Activated CD4-positive, CD25-positive, alpha-beta regulatory T cell treated with anti-CD3 and anti-CD28 coated beads, Interleukin-2, amount 50 U/mL, for 24 hours (primary cell): ENCODE measurements around the gene ARHGAP40.
A peak's percentile ranks its signal among the peaks of the same experiment; 100 is the strongest.

ENCODE experiments used
- ATAC-seq, 2 donors: fragments of 150-1000 bp; cut with Tn5 transposase; one replicate each; pipeline ENCODE4 v1.10.0; 2021; ENCODE audit warnings: mild to moderate bottlenecking in 1 of 2, moderate library complexity in 1 of 2

ARHGAP40 gene

DNA sequence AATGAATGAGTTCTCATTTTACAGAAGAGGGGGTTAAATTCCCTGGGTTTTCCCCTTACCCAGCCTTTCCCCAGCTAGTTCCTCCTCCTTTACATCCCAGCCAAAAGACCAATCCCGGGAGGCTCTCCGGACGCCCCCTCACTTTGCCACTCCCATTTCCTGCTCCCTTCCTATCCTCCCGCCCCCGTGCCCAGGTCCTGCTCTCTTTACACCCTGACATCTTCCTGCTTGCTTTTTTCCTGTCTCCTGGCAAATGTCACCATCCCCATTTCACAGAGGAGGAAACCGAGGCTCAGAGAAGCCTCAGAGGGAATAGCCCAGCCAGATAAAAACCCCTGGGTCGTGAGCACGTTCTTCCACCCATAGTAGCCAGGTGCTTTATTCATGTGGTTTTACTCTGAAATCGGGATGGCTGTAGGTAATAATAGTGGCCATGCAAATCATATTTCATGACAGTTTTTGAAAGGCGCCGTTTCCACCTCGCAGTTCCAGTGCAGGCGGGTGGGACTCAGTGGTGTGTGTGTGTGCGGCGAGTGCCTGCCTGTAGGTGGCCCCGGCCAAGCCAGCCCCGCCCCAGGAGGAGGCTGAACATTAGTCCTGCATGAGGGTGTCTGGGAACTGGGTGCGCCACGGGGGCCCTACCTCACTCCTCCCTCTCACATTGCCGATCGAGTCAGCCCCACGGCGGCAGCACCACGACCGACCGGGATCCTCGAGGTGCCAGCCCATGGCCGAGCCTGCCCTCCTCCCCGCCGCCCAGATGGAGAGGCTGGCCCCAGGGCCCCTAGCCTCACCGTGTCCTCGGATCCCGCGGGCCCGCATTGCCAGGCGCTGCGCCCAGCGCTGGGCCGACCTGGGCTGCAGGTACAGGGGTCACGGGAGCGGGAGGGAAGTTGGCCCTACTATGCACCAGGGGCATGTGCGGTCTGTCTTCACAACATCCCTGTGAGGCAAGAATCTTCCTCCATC is at the start of gene ARHGAP40:
Gene ARHGAP40, plus strand, starts transcription at position 594 of the 969 bp plus-strand sequence.
- ATAC-seq, result peak; percentile 58 to 66

- ATAC-seq, result no peak
These were observed 46.6 kb upstream of the ARHGAP40 start for GRCh38 chr20:38554986-38555385.

DNA sequence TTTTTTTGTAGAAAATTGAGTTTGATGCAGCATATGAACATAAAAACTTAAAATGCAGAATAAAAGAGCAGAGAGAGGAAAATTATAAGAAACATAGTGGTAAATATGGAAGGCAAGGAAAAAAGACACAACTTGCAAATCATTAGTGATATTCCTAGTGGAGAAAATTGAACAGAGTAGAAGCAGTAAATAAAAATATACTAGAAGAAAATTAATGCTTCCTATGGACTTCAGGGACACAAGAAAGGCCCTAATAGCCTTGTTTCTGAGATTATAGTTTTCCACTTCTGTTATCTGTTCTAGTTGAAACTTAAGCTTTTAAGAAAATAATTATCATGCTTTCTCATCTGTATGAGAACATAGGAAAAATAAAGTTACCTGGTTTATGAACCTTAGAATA is 46.2 kb upstream of the ARHGAP40 start:
- ATAC-seq, result no peak

- ATAC-seq, result peak in 1 of 2 donors; percentile 69
These were observed 44.4 kb upstream of the ARHGAP40 start for GRCh38 chr20:38557174-38557573.

DNA sequence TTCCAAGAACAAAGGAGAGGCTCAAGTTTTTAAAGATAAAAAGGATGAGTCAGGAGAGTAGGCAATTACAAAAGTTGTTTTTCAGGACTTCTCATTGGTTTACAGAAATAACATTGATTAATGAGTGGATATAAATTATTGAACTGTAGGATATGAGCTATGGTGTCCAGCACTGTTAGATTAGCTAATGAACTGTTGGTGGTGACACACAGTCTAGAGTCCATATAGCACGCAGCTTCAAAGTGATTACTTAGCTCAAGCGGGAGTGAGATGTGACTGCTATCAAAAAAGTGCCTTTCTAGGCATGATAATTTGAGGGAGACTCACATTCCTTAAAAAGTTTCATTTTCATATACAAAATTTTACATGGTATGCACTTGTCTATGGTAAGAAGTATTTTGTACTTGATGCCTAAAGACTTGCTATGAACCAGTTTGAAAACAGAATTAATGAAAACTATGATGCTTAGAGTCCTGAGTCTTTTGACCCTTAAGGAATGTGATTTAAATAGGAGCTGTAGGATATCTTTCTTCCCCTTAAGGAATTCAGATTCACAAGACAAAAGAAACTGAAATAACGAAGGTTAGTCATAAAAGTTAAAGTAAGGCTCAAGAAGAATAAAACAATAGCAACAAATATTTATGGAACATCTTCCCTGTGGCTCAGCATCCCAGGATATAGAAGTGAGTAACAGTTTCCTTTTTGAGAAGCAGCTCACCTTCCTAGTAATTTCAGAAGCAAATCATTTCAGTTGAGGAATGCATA is 42.8 kb upstream of the ARHGAP40 start:
- ATAC-seq, result no peak

DNA sequence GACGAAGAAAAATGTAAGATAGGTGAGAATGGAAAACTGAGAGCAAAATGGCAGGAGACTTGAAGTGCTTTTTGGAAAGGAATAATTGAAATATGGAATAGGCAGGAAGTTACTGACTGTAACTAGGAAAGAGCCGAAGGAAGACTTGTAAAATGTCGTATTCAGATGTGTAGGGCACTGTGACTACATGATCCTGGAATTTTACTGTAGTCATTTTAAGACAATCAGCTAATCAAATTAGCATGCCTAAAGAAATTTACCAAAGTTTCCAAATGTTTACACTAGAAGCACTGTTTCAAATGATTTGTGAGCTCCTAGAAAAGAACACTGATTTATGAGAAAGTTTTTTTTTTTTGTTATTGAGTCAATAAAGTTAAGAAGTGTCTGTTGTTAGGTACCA is 41.8 kb upstream of the ARHGAP40 start:
- no peak for ATAC-seq

GRCh38 chr20:38563802-38564431 is 37.7 kb upstream of the ARHGAP40 start:
- ATAC-seq, result no peak

DNA sequence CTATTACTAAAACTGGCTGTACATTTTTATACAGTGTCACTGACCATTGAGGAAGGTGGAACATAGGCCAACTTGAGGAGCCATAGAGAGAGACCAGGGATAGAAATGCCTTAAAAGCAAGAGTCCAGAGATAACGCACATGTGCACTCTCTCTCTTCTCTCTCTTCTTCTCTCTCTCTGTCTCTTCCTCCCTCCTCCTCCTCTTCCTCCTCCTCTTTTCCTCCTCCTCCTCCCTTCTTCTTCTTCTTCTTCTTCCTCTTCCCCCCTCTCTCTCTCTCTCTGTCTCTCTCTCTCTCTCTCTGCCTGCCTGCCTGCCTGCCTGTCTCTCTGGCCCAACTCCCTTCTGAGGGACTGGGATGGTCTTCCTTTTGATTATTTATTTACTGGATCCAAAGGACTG is 36.9 kb upstream of the ARHGAP40 start:
- no peak for ATAC-seq

DNA sequence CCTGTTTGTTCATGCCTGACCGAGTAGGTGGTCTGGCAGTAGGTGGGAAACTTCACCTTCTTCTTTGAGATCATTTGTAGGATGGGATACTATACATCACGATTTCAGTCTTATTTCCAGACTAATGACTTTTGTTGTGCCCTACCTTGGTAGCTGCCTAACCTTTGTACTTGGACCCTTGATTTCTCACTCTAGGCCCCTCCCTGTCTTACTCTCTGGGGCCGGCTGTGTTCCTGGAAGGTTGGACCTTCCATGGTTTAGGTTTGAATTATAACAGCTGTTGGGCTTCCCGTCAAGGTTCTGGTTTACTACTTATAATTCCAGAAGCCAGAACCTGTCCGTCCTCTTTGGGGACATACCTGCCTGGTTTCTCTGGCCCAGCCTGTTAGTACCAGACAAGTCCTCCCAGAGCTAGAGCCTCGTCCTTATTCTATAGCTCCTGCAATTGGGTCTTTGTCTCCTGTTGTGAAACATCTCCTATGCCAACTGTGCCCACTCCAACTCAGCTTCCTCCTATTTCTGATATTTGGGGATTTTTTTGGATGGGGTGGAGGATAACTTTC is 35.5 kb upstream of the ARHGAP40 start:
- no peak for ATAC-seq

DNA sequence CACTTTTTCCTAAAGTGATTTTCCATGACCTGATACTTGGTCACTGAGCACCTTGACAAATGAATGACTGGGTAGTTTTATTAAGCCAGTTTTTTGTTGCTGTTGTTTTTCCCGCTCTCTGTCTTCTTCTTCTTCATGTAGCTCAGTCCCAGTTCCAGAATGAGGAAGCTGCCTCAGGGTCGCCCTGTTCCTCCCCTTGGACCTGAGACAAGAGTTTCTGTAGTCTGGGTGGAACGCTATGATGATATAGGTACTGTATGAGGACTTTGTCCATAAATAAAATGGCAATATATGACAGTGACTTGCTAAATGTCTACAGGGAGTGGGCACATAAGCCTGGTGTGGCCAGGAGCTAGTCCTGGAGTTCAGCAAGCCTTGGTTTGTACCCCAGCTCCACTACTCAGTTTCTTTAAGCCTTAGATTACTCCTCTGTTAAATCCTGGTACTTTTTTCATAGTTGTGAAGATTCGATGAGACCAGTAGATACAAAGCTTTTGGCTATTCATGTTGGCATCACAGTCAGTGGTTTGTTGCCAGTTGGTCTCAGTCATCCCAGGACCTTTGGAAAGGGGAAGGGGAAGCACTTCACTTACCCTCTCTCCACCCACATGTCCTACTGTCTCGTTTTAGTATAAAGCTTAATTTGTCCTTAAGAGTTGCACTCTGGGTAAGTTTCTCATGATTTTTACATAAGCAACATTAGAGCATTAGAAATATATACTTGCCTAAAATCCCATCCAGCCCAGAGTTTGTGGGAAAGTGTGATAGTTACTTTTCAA is 31.7 kb upstream of the ARHGAP40 start:
- ATAC-seq, result no peak

GRCh38 chr20:38573413-38573812 is 28.2 kb upstream of the ARHGAP40 start:
- ATAC-seq, result no peak

- ATAC-seq, result no peak
These were observed 22.2 kb upstream of the ARHGAP40 start for GRCh38 chr20:38579219-38579910.

DNA sequence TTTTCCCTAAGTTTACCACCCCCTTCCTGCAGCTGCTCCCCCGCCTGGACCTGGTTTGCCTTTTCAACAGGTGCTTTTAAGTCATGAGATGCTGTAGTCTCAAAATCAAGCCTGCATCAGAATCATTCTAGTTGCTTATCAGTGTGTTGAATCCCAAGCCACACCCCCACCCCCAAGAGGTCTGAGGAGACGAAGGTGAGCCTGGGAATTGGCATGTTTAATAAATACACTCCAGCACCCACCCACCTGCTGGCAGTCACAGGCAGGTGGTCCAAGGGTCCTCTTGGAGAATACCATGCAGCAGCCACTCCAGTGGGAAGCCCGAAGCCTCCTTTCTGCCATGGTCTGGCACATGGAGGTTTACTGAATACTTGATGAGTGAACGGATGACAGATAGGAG is 21.7 kb upstream of the ARHGAP40 start:
- no peak for ATAC-seq

- no peak for ATAC-seq
These were observed 20.6 kb upstream of the ARHGAP40 start, which contains the start of gene ADIG for GRCh38 chr20:38581013-38581412. Gene ADIG, plus strand, starts transcription at chr20:38581197. Its CDS starts 54 bp downstream, at chr20:38581251.

DNA sequence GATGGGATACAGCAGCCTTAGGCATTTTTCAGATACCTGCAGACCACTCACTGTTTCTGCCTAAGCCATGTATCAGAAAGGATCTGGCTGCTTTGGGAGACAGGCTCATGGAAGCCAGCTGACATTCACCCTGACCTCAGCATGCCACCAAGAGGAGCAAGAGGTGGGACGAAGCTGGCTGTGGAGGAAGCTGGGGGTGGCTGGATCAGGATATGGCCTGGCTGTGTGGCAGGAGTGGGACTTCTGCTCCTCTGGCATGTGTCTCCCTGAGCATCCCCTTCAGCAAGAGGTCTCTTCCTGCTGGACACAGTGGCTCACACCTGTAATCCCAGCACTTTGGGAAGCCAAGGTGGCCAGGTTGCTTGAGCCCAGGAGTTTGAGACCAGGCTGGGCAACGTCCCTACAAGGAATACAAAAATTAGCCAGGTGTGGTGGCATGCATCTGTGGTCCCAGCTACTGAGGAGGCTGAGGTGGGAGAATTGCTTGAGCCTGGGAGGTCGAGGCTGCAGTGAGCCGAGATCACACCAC is 19.7 kb upstream of the ARHGAP40 start:
- ATAC-seq, result no peak

GRCh38 chr20:38583306-38583705 is 18.3 kb upstream of the ARHGAP40 start:
- ATAC-seq, result no peak

GRCh38 chr20:38584099-38584763 is 17.4 kb upstream of the ARHGAP40 start:
- ATAC-seq, result no peak

DNA sequence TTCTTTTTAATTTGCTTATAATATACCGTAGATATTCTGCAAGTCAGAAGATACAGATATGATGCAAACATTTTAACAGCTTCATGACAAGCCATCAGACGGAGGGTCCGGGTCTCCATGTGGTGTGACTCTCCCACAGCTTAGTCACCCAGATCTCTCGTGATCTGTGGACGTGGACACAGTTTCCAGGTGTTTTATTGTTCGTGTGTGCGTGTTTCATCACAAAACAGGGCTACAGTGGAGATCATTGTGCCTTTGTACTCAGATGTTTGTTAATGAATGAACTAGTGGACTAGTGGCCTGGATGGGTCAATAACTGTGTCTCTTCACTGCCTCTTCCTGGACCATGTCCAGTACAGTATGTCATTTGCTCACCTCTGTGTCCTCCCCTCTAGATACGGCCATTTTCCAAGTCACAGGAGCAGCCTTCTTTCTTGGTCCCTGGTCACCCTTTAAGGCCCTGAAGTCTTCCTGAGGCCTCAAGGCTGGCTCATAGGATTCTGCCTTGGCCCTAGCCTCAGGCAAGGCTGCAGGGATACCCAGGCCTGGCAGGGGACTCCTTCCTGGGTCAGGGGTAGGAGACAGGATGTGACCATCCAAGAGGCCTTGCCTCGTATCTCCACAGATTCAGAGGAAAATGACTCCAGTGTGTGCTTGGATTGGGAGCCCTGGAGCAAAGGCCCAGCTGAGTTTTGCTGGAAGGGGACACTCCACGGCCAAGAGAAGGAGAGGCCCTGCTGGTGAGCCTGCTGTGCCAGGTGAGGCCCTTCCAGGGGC is 16.0 kb upstream of the ARHGAP40 start:
- ATAC-seq, result no peak

DNA sequence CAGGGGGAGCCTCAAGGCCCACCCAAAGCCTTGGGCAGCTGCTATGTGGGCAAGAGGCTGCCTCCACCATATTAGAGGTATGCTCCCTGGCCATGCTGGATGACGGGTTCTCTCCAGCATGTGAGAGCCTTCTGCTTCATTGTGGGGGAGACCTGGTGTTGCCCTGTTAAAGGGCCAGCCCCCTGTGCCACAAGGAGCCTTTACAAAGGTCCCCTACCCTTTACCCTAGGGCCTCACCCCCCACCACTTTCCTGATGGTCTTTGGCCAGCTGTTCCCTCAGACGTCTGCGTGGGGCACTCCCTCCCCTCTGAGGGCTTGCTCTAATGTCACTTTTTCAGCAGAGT is 15.5 kb upstream of the ARHGAP40 start:
- ATAC-seq, result no peak

DNA sequence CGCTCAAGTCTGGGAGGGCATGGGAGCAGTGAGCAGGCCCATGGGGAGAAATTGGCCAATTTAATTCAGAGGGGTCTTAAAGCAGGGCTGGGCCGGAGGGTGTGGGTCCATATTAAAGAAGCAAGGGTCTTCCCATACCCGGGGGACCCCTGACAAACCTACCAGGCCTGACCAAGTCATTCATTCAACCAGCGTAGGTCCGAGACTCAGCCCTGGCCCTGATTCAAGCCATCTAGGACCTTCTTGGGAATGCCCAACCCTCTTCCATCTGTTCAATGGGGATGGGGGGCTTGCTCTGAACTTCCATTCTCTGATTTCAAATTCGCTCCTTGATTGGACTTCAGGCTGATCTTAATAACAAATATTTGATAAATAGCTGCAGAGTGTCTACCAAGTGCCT is 13.3 kb upstream of the ARHGAP40 start:
- no peak for ATAC-seq
